ENCODE data around the gene TRPV3. TPM values are rescaled to one million over a fixed set of nuclear protein-coding genes. Genes with fewer than 3 reads are reported as not detected.

TRPV3 gene
- total and polyA plus RNA-seq, 2 donors (not counting 3 experiments of a cell fraction or from before 2014, with no cell fraction given), result 0.01 TPM; not detected in 1

- H3K4me2 ChIP-seq (ENCODE audit: insufficient read depth, low read length), result no peak overlapping the region
- no peak overlapping the region for H2AFZ ChIP-seq (ENCODE audit: low read depth, low read length)
- ChIA-PET POLR2A (no interaction called here), CTCF (no interaction called here)
- H3K27me3 ChIP-seq (ENCODE audit: control insufficient read depth in 2 of 2, insufficient read depth in 2 of 2, low read length in 2 of 2), result no peaks in the 10 kb centered on the region
- no peaks in the 10 kb centered on the region for H3K4me1 ChIP-seq (ENCODE audit: control insufficient read depth, extremely low read depth, insufficient read depth, low read length)
- no peaks in the 10 kb centered on the region for H3K36me3 ChIP-seq (ENCODE audit: control insufficient read depth in 2 of 2, extremely low read depth in 1 of 2, insufficient read depth in 2 of 2, low read length in 2 of 2)
- no peak overlapping the region for H3K4me3 ChIP-seq (replicated peaks in 1 of 3; ENCODE audit: insufficient read depth in 1 of 3, low read depth in 1 of 3, low read length in 3 of 3)
- intact Hi-C loops (cut with micrococcal nuclease) (no loop called here), dilution Hi-C loops (cut with MboI; ENCODE audit: extremely low pct_ligation_motif_present, low sequenced_read_pairs) (no loop called here)
- no TSS peak for BruUV-seq (replicated peaks)
- no peaks in the 10 kb centered on the region for H3K79me2 ChIP-seq (ENCODE audit: control insufficient read depth, insufficient read depth, low read length)
- H3K9me3 ChIP-seq (replicated peaks; ENCODE audit: control insufficient read depth, insufficient read depth, low read length), result no peaks in the 10 kb centered on the region
- H4K20me1 ChIP-seq (replicated peaks; ENCODE audit: control insufficient read depth, extremely low read depth, insufficient read depth, low read length), result no peaks in the 10 kb centered on the region
- no peak for TF ChIP-seq POLR2AphosphoS5 (IDR thresholded peaks at IDR 0.05; ENCODE audit: insufficient read depth, low read depth, low read length)
- no peak for TF ChIP-seq MAX (IDR thresholded peaks at IDR 0.05; ENCODE audit: insufficient read depth, insufficient read length)
- no peak for TF ChIP-seq FOS (IDR thresholded peaks at IDR 0.05; ENCODE audit: borderline replicate concordance, insufficient read depth, low read length)
- DNase-seq (ENCODE audit: low read depth, low spot score) (no peak), FAIRE-seq (no peak)
- no peaks in the 10 kb centered on the region for H3K9me1 ChIP-seq (replicated peaks; ENCODE audit: control insufficient read depth, extremely low read depth, insufficient read depth, low read length)
- no peak overlapping the region for H3K27ac ChIP-seq (ENCODE audit: insufficient read depth, low read depth, low read length)
- no peak overlapping the region for H3K9ac ChIP-seq (replicated peaks; ENCODE audit: extremely low read depth, insufficient read depth, low read length)
Observed at GRCh38 chr17:3551189-3551588, 6.4 kb downstream of the TRPV3 start.

GRCh38 chr17:3549610-3550162 is 7.9 kb downstream of the TRPV3 start:
- ChIA-PET CTCF (no interaction called here), POLR2A (no interaction called here)
- no peak overlapping the region for H3K4me3 ChIP-seq (replicated peaks in 1 of 3; ENCODE audit: insufficient read depth in 1 of 3, low read depth in 1 of 3, low read length in 3 of 3)
- no peak overlapping the region for H3K27ac ChIP-seq (ENCODE audit: insufficient read depth, low read depth, low read length)
- BruUV-seq (replicated peaks), result no TSS peak
- H3K4me1 ChIP-seq (ENCODE audit: control insufficient read depth, extremely low read depth, insufficient read depth, low read length), result no peaks in the 10 kb centered on the region
- dilution Hi-C loops (cut with MboI; ENCODE audit: extremely low pct_ligation_motif_present, low sequenced_read_pairs) (no loop called here), intact Hi-C loops (cut with micrococcal nuclease) (no loop called here)
- no peaks in the 10 kb centered on the region for H3K9me3 ChIP-seq (replicated peaks; ENCODE audit: control insufficient read depth, insufficient read depth, low read length)
- no peaks in the 10 kb centered on the region for H3K9me1 ChIP-seq (replicated peaks; ENCODE audit: control insufficient read depth, extremely low read depth, insufficient read depth, low read length)
- FAIRE-seq (no peak), DNase-seq (ENCODE audit: low read depth, low spot score) (no peak)
- H3K4me2 ChIP-seq (ENCODE audit: insufficient read depth, low read length), result no peak overlapping the region
- TF ChIP-seq GATA2 (IDR thresholded peaks at IDR 0.05; ENCODE audit: insufficient read depth, insufficient read length, low read depth, low read length) (no peak), MAX (IDR thresholded peaks at IDR 0.05; ENCODE audit: insufficient read depth, insufficient read length) (no peak), POLR2AphosphoS5 (IDR thresholded peaks at IDR 0.05; ENCODE audit: insufficient read depth, low read depth, low read length) (no peak), CTCF (IDR thresholded peaks at IDR 0.05; ENCODE audit: extremely low read depth in 1 of 2, insufficient read depth in 1 of 2, low read depth in 1 of 2, low read length in 2 of 2) (no peak), EZH2 (IDR thresholded peaks at IDR 0.05; ENCODE audit: borderline replicate concordance, low read depth, low read length, severe bottlenecking) (no peak), MYC (IDR thresholded peaks at IDR 0.05; ENCODE audit: low read depth, low read length) (no peak), FOS (IDR thresholded peaks at IDR 0.05; ENCODE audit: borderline replicate concordance, insufficient read depth, low read length) (no peak), POLR2A (IDR thresholded peaks at IDR 0.05; ENCODE audit: low read depth, low read length) (no peak), JUN (IDR thresholded peaks at IDR 0.05; ENCODE audit: borderline replicate concordance, insufficient read depth, insufficient read length, low read depth) (no peak)
- no peaks in the 10 kb centered on the region for H3K36me3 ChIP-seq (ENCODE audit: control insufficient read depth in 2 of 2, extremely low read depth in 1 of 2, insufficient read depth in 2 of 2, low read length in 2 of 2)
- H3K79me2 ChIP-seq (ENCODE audit: control insufficient read depth, insufficient read depth, low read length), result no peaks in the 10 kb centered on the region
- no peaks in the 10 kb centered on the region for H3K27me3 ChIP-seq (ENCODE audit: control insufficient read depth in 2 of 2, insufficient read depth in 2 of 2, low read length in 2 of 2)
- H4K20me1 ChIP-seq (replicated peaks; ENCODE audit: control insufficient read depth, extremely low read depth, insufficient read depth, low read length), result no peaks in the 10 kb centered on the region
- no peak overlapping the region for H2AFZ ChIP-seq (ENCODE audit: low read depth, low read length)
- H3K9ac ChIP-seq (replicated peaks; ENCODE audit: extremely low read depth, insufficient read depth, low read length), result no peak overlapping the region

All from endothelial cell of umbilical vein (primary cell).